Activated CD4-positive, alpha-beta T cell treated with anti-CD3 and anti-CD28 coated beads, Interleukin-2, amount 10 ng/mL, durations not matched to agents 7 days and 5 days (primary cell): Measurements from ENCODE around the gene TREH. TPM values are rescaled to one million over a fixed set of nuclear protein-coding genes. Genes with fewer than 3 reads are reported as not detected.

Source experiments
- CTCF ChIA-PET: fragments of 350-600 bp; sonication (Branson Sonifier 250); formaldehyde crosslinking; loops from one replicate; lab custom pipeline; 2021; ENCODE audit warnings: antibody characterized with exemption; lab: Charles Lee
- POLR2A ChIA-PET: fragments of 350-600 bp; sonication (Branson Sonifier 250); formaldehyde crosslinking; loops from one replicate; lab custom pipeline; 2021; ENCODE audit warnings: antibody characterized with exemption; lab: Charles Lee
- DNase-seq: peaks from one replicate; pipeline ENCODE4 v3.0.0-alpha.2; 2020
- H3K27ac Mint-ChIP-seq: one replicate; pipeline ENCODE4 v1.8.0; 2021; ENCODE audit warnings: mild to moderate bottlenecking, moderate library complexity, mixed read lengths
- H3K27me3 Mint-ChIP-seq: one replicate; pipeline ENCODE4 v1.8.0; 2021; ENCODE audit warnings: mixed read lengths
- H3K36me3 Mint-ChIP-seq: one replicate; pipeline ENCODE4 v1.8.0; 2021; ENCODE audit warnings: low read depth, mixed read lengths
- H3K4me1 Mint-ChIP-seq: one replicate; pipeline ENCODE4 v1.8.0; 2021; ENCODE audit warnings: mixed read lengths
- H3K4me3 Mint-ChIP-seq: one replicate; pipeline ENCODE4 v1.8.0; 2021; ENCODE audit warnings: mild to moderate bottlenecking, moderate library complexity, mixed read lengths
- H3K9me3 Mint-ChIP-seq: one replicate; pipeline ENCODE4 v1.8.0; 2021; ENCODE audit warnings: mixed read lengths
- total RNA-seq, 2 experiments: library from RNA; stranded (reverse); gene quantifications; one replicate each; pipeline ENCODE4 v1.2.3, GENCODE V29; 2021

TREH gene
- total RNA-seq, 2 experiments from 2014 or later = not detected

- H3K4me1 Mint-ChIP-seq = no peaks in the 10 kb centered on the region
- DNase-seq = no peak
- no peaks in the 10 kb centered on the region for H3K27me3 Mint-ChIP-seq
- ChIA-PET CTCF (interaction anchor here (0.8 to 4.1 kb wide), 12 partner anchors 8 to 270 kb away, joined by 3 to 24 read pairs (median 4); no protein-coding TSS in a partner anchor), POLR2A (no interaction called here)
- no peak overlapping the region for H3K4me3 Mint-ChIP-seq
- no peaks in the 10 kb centered on the region for H3K9me3 Mint-ChIP-seq
- no peak overlapping the region for H3K27ac Mint-ChIP-seq
- no peaks in the 10 kb centered on the region for H3K36me3 Mint-ChIP-seq
Measured at GRCh38 chr11:118660681-118661424, 18.6 kb downstream of the TREH start.

GRCh38 chr11:118659953-118660680 lies 19.3 kb downstream of the TREH start:
- Mint-ChIP-seq H3K4me1 (no peaks in the 10 kb centered on the region), H3K27me3 (no peaks in the 10 kb centered on the region), H3K9me3 (no peaks in the 10 kb centered on the region), H3K27ac (no peak overlapping the region), H3K4me3 (no peak overlapping the region), H3K36me3 (no peaks in the 10 kb centered on the region)
- ChIA-PET CTCF (interaction anchor here (0.8 to 4.1 kb wide), 17 partner anchors 9 to 270 kb away, joined by 3 to 24 read pairs (median 3); no protein-coding TSS in a partner anchor), POLR2A (no interaction called here)
- DNase-seq = no peak

- ChIA-PET POLR2A (no interaction called here), CTCF (interaction anchor here (0.8 to 4.1 kb wide), 17 partner anchors 9 to 271 kb away, joined by 3 to 24 read pairs (median 4); no protein-coding TSS in a partner anchor)
- Mint-ChIP-seq H3K27me3 (no peaks in the 10 kb centered on the region), H3K36me3 (no peaks in the 10 kb centered on the region), H3K9me3 (no peaks in the 10 kb centered on the region), H3K4me3 (no peak overlapping the region), H3K27ac (no peak overlapping the region), H3K4me1 (no peaks in the 10 kb centered on the region)
- DNase-seq = peak; percentile 91
Measured at GRCh38 chr11:118659314-118659952, 20.0 kb downstream of the TREH start.

GRCh38 chr11:118658429-118659313 lies 20.8 kb downstream of the TREH start:
- Mint-ChIP-seq H3K4me3 (no peak overlapping the region), H3K9me3 (no peaks in the 10 kb centered on the region)
- CTCF ChIA-PET = interaction anchor here (0.6 to 4.1 kb wide), 14 partner anchors 8 to 1181 kb away, joined by 3 to 24 read pairs (median 4); no protein-coding TSS in a partner anchor

GRCh38 chr11:118657709-118658428 lies 21.6 kb downstream of the TREH start:
- POLR2A ChIA-PET = no interaction called here

More at GRCh38 chr11:118658429-118659313, 20.8 kb downstream of the TREH start:
- H3K36me3 Mint-ChIP-seq = no peaks in the 10 kb centered on the region
- no peaks in the 10 kb centered on the region for H3K27me3 Mint-ChIP-seq
- no peaks in the 10 kb centered on the region for H3K4me1 Mint-ChIP-seq
- no peak overlapping the region for H3K27ac Mint-ChIP-seq
- no peak for DNase-seq
- POLR2A ChIA-PET = no interaction called here

GRCh38 chr11:118657238-118657637 lies 22.2 kb downstream of the TREH start:
- ChIA-PET POLR2A (no interaction called here), CTCF (interaction anchor here (0.6 to 4.1 kb wide), 5 partner anchors 10 to 372 kb away, joined by 3 to 24 read pairs (median 4); no protein-coding TSS in a partner anchor)

More at GRCh38 chr11:118657709-118658428, 21.6 kb downstream of the TREH start:
- DNase-seq = no peak
- Mint-ChIP-seq H3K4me1 (peaks cover 2% of the 10 kb centered on the region), H3K36me3 (no peaks in the 10 kb centered on the region), H3K9me3 (no peaks in the 10 kb centered on the region), H3K27ac (no peak overlapping the region), H3K4me3 (no peak overlapping the region), H3K27me3 (no peaks in the 10 kb centered on the region)
- CTCF ChIA-PET = interaction anchor here (0.6 to 4.1 kb wide), 10 partner anchors 9 to 1180 kb away, joined by 3 to 24 read pairs (median 5); no protein-coding TSS in a partner anchor

GRCh38 chr11:118656563-118657165 lies 22.8 kb downstream of the TREH start:
- Mint-ChIP-seq H3K4me3 (no peak overlapping the region), H3K27me3 (no peaks in the 10 kb centered on the region), H3K36me3 (no peaks in the 10 kb centered on the region), H3K27ac (no peak overlapping the region), H3K9me3 (no peaks in the 10 kb centered on the region), H3K4me1 (peaks cover 9% of the 10 kb centered on the region)
- POLR2A ChIA-PET = no interaction called here
- DNase-seq = no peak
- CTCF ChIA-PET = interaction anchor here (0.6 to 1.3 kb wide), 4 partner anchors 10 to 372 kb away, joined by 3 to 4 read pairs (median 3); no protein-coding TSS in a partner anchor

More at GRCh38 chr11:118657238-118657637, 22.2 kb downstream of the TREH start:
- Mint-ChIP-seq H3K9me3 (no peaks in the 10 kb centered on the region), H3K27ac (no peak overlapping the region), H3K4me3 (no peak overlapping the region), H3K4me1 (peaks cover 8% of the 10 kb centered on the region), H3K36me3 (no peaks in the 10 kb centered on the region), H3K27me3 (no peaks in the 10 kb centered on the region)
- DNase-seq = no peak

GRCh38 chr11:118655486-118656190 lies 23.8 kb downstream of the TREH start:
- no peaks in the 10 kb centered on the region for H3K36me3 Mint-ChIP-seq
- H3K27me3 Mint-ChIP-seq = no peaks in the 10 kb centered on the region
- H3K9me3 Mint-ChIP-seq = no peaks in the 10 kb centered on the region
- H3K4me3 Mint-ChIP-seq = no peak overlapping the region
- H3K27ac Mint-ChIP-seq = no peak overlapping the region
- POLR2A ChIA-PET = no interaction called here
- peaks cover 9% of the 10 kb centered on the region for H3K4me1 Mint-ChIP-seq
- no peak for DNase-seq
- CTCF ChIA-PET = interaction anchor here (1.1 to 1.3 kb wide), 2 partner anchors 9 to 16 kb away, joined by 3 read pairs; no protein-coding TSS in a partner anchor

- H3K4me1 Mint-ChIP-seq = peaks cover 9% of the 10 kb centered on the region
- H3K9me3 Mint-ChIP-seq = no peaks in the 10 kb centered on the region
- CTCF ChIA-PET = no interaction called here
- no peak for DNase-seq
- POLR2A ChIA-PET = no interaction called here
- no peaks in the 10 kb centered on the region for H3K27me3 Mint-ChIP-seq
- no peak overlapping the region for H3K4me3 Mint-ChIP-seq
- H3K36me3 Mint-ChIP-seq = no peaks in the 10 kb centered on the region
- no peak overlapping the region for H3K27ac Mint-ChIP-seq
Measured at GRCh38 chr11:118653684-118654390, 25.6 kb downstream of the TREH start.

- Mint-ChIP-seq H3K27me3 (no peaks in the 10 kb centered on the region), H3K27ac (no peak overlapping the region), H3K9me3 (no peaks in the 10 kb centered on the region), H3K36me3 (no peaks in the 10 kb centered on the region), H3K4me3 (no peak overlapping the region), H3K4me1 (peaks cover 9% of the 10 kb centered on the region)
- CTCF ChIA-PET = no interaction called here
- POLR2A ChIA-PET = no interaction called here
- no peak for DNase-seq
Measured at GRCh38 chr11:118652681-118653181, 26.7 kb downstream of the TREH start.
